CD4-positive, alpha-beta T cell treated with Interleukin-4 for 4 hours (primary cell): ENCODE results near the gene RASA3.

Source experiments
- DNase-seq: peaks from one replicate; pipeline ENCODE4 v3.0.0-alpha.2; 2020

RASA3 gene

DNA sequence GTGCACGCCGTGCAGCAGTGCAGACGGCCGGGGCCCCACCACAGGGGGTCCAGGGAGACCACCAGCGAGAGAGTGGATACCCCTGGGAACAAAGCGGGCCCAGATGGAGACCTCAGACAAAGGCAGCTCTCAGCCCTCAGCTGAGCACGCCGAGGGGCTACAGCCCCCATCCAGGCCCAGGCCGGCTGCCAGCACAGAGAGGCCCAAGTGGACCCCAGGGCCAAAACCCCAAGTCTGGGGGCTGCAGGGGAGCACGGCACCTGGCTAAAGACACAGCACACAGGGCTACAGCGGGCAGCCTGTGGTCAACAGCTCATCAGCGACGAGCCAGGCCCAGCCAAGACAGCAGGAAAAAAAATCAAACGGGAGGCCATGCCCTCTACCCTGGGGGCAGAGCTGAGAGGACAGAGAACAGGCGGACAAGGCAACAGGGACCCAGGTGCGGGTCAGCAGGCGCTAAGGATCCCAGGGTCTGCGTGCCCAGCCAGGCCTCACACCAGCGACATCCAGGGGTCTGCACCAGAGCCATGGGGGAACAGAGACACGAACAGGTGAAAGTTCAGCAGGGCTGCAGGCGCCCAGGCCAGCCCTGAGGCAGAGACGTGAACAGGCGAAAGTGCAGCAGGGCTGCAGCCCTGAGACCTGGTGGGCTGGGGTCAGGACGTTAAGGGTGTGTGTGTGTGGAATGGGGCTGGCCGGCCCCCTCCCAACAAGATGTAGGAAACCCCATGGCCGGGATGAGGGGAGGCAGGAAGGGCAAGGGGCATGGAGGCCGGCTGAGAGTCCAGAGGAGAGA is 34.3 kb downstream of the RASA3 start:
- DNase-seq, result no peak

DNA sequence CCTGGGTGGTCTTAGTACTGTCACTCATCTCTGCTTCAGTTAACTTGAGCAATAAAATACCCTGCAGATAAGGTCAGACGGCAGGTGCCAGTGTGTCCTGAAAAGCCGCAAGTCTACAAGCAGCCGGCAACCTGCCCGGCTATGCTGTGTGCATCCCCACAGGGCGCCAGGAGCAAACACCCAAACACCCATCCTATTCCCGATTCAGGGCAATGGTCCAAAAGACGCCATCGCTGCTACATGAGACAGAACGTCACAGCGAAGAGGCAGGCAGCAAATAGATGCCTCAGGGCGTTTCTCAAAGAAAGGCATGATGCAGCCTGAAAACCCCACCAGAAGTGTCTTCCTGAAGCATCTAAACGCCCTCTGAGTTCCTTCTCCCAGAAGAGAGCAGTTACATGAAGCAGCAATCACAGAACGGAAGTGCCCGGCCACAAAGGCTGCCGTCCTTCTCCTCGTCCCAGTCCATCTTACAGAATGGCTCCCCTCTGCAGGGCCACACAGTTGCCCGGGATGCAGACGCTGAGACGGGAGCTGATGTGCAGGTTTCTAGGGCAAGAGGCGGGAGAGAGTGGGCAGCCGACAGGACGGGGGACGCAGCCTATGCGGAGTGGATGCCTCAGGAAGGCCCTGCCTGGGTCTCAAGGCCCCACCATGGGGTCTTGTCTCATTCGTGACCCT is 35.1 kb downstream of the RASA3 start:
- no peak for DNase-seq

DNA sequence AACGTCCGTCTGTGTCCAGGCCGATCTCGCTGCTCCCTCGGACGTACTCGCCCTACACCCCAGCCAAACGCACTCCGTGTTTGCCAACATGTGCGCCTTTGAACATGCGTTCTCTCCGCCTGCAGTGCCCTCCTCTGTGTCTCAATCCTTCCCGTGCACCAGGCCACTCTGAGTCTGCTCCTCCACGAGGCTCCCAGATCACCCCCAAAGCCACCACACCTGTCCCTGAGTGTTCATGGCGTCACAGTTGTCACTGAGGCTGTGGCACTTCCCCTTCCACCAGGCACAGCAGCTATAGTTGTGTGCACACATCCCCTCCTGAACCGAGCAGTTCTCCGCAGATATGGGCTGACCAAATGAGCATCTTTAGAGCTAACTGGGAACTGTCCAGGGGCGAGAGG is 35.6 kb downstream of the RASA3 start:
- DNase-seq, result no peak

DNA sequence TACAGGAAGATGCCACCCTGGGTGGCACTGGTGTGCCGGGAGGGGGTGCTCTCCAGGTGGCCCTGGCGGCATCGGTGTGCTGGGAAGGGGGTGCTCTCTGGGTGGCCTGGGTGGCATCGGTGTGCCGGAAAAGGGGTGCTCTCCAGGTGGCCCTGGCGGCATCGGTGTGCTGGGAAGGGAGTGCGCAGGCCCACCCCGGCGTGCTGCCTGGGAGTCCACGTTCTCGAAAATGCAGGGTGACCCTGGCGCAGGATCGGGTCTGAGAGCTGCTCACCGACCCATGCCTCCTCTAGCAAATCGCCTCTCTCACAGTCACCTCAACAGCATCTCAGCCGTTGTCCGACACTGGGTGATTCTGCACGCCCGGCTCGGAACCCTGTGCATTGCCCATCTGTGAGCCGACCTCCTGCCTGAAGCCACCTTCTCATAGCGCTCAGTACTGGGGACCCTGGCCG is 36.4 kb downstream of the RASA3 start:
- no peak for DNase-seq

DNA sequence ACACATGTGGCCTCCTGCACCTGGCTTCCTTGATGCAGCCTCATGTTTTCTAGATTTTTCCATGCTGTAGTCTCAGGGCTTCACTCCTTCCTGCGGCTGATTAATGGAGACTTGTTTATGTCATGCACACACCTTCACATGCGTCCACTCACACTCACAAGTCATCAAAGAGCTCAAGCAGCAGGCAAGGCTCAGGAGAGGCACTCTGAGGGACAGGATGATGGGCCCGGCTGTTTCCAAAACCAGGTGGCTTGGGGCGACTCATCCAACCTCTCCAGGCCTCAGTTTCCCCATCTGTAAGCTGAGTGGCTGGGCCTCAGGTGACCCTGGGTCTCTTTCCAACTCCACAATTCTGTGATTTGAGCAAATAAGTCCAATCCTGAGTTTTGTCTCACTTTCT is 36.9 kb downstream of the RASA3 start:
- no peak for DNase-seq

DNA sequence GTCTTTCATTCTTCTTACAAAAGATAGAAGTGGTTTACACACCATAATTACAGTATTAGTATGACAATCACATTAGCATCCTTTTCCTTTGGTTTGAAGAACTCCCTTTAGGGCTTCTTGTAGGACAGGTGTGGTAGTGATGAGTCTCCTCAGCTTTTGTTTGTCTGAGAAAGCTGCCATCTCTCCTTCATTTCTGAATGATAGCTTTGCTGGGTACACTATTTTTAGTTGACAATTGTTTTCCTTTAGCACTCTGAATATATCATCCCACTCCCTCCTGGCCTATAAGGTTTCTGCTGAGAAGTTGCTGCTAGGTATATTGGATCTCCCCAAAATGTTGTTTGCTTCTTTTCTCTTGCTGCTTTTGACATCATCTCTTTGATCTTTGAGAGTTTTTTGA is 39.3 kb downstream of the RASA3 start:
- DNase-seq, result no peak

DNA sequence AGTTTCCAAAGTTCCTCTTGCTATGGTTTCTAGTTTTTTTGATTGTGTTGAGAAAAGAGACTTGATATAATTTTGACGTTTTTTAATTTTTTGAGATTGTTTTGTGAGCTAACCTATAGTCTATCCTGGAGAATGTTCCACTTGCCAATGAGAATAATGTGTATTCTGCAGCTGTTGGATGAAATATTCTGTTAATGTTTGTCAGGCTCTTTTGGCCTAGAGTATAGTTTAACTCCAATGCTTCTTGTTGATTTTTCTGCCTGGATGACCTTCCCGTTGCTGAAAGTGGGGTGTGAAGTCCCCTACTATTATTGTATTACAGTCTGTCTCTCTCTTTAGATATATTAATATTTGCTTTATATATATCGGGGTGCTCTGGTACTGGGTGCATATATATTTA is 40.0 kb downstream of the RASA3 start:
- DNase-seq, result no peak

DNA sequence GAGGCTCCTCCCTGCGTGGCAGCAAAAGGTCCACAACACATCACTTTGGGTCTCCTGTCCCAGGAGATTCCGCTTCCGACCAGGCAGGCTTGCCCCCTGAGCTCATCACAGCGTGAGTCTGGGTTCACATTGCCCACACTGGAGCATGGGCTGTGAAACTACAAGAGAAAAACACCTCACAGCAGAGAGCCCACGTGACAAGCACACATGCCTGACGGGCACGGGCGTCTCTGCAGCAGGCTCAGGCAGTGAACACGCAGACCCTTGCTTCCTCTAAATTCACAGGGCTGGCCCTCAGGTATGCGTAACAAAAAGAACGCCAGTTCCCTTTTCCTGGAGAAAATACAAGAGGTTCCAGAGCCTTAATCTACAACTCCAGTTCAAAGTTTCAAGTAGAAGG is 41.9 kb downstream of the RASA3 start:
- DNase-seq, result no peak

DNA sequence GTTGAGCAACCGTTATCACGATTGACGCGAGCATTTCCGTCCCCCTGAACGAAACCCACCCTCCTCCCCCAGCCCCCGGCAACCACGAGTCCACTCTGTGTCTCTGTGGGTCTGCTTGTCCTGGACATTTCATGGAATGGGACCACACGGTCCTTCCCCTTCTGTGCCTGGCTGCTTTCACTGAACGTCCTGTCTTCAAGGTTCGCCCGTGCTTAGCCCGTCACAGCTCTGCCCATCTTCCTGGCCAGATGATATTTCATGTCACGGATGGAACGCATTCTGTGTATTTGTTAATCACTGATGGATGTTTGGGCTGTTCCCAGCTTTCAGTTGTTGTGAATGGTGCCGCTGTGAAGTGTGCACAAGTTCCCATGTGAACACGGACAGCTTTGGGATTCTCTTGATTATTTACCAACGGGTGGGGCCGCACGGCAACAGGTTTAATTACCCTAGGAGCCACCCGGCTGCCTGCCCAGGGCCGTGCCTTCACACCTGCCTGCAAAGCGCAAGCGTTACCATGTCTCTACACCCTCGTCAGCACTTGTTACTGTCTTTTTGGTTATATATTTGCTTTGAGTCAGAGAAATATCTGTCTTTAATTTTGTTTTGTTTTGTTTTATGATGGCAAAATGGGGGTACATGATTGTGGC is 42.5 kb downstream of the RASA3 start:
- DNase-seq, result no peak

DNA sequence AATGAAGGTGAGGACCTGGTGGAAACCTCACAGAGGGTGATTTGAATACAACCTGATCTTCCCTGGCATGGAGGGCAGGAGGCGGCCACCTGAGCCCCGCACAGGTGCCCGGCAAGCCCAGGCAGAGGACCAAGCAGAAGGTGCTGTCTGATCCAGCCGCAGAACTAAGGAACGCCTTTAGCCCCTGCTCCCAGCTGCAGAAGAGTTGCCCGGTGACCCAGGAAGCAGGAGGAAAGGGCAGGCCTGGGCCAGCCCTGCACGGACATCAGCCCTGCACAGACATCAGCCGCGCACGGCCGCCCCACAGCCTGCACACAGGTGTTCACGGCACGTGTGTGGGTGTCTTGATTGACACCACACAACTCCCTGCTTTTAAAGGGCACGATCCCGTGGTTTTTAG is 43.1 kb downstream of the RASA3 start:
- no peak for DNase-seq

DNA sequence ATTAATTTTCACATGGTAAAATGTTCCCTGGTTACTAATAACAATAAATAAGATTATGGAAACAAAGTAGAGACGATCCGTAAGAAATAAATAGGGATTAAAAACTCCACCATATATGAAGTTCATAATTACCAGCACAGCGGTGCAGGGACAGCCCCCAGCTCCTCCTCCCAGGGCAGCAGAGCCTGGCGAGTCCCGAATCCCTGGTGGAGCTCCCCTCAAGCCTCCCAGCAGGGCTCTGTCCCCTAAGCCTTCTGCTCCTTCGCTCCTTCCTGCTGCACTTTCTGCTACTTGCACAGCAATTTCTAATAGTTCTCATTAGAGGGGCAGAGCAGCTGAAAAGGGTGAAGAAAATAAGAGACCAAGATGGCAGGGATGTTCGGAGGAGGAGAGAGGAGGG is 43.6 kb downstream of the RASA3 start:
- DNase-seq, result no peak

DNA sequence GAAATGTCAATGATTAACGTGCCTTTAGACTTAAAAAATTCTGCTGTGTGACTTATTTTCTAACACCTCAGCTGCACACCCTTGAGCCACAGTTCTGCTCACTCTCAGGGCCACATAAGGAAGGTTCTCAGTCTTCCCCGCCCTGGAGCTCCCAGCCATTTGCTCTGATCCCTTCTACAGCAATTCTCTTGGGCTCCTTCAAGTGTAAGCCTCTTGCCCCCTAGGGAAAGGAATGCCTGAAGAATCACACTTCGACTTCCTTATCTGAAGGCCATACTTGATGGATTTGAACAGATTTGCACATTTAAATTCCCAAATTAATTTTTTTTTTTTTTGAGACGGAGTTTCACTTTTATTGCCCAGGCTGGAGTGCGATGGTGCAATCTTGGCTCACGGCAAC is 44.2 kb downstream of the RASA3 start:
- DNase-seq, result no peak

DNA sequence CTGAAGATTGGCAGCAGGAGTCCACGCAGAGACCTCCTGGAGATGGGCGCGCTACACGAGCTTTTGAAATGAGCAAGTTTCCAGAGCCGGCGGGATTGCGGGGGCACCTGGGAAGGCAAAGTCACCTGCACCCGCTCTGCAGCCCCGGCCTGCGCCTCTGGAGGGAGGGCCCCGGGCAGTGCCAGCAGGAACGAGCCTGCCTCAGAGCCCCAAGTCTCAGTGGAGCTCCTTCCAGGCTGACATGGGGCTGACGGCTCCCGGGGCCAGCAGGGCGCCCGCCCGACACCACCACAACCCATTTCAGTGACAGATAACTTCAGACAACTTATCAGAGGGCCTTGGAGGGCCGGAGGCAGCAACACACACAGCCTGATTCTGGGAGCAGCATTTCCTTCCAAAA is 45.0 kb downstream of the RASA3 start:
- DNase-seq, result no peak

DNA sequence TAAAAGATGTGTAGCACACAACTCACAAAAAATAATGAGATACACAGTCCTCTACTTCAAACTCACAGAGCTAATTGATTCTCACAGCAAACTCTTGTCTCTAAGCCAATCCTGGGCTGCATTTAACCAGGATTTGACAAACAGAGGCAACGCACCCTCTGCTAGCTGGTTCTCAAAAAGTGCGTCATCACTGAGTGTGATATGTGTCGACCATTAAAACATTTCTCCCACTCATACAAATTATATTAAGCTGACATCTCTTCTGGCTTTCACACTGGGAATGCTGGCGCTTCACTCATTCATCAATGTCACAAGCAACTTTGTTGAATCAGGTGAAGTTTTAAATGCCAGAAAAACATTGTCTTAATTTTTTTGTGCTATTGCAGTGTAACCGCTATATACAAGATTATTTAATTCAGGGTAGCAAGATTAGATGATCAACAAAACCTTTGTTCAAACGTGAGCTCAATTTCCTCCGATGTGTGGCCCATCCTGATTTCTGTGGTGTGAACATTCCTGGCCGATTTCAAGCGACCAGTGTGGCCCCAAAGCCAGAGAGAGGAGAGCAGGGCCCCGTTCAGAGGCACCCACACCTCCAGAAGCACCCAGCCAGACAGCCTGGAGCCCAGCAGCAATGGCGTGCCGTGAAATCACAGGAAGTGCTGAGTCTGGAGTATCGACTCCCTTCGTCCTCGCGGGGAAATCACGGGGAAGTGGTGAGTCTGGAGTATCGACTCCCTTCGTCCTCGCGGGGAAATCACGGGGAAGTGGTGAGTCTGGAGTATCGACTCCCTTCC is 49.4 kb downstream of the RASA3 start:
- DNase-seq, result no peak

DNA sequence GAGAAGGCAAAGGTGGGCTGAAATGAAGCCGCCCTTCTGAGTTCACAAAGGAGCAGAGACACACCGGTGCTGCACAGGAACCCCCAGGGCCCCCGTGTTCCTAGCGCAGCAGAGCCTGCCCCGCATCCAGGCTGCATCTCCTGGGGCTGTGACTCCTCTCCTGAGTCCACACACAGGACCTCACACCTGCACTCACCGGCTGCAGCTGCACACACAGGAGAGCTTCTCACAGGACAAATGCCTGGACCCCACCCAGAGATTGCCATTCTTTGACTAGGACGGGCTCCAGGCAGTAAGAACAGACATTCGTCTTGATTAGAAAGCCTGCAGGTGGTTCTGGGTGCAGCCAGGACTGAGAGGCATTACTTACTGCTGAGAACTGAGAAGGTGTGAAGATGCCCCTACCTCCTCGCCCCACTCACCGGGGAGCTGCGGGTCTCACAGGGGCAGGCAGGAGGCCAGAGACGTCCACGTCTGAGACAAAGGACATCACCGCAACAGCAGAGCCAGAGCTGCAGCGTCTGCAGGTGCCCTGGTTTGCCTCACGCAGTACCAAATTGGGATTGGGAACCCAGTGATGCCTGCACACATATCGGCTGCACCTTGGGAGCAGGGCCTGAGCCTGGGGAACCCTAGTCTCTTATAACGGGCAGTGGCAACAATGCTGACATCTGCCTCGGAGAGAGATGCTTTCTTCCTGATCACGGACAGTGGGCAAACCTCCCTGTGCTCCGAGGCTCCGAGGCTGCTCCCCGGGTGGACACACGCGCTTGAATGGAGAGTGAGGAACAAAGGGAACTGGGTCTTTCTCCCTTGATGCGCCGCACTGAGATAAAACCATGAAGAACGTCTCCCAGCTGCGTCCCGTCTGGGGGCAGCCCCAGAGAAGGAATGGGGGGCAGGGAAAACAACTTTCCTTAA is 50.4 kb downstream of the RASA3 start:
- DNase-seq, result no peak

DNA sequence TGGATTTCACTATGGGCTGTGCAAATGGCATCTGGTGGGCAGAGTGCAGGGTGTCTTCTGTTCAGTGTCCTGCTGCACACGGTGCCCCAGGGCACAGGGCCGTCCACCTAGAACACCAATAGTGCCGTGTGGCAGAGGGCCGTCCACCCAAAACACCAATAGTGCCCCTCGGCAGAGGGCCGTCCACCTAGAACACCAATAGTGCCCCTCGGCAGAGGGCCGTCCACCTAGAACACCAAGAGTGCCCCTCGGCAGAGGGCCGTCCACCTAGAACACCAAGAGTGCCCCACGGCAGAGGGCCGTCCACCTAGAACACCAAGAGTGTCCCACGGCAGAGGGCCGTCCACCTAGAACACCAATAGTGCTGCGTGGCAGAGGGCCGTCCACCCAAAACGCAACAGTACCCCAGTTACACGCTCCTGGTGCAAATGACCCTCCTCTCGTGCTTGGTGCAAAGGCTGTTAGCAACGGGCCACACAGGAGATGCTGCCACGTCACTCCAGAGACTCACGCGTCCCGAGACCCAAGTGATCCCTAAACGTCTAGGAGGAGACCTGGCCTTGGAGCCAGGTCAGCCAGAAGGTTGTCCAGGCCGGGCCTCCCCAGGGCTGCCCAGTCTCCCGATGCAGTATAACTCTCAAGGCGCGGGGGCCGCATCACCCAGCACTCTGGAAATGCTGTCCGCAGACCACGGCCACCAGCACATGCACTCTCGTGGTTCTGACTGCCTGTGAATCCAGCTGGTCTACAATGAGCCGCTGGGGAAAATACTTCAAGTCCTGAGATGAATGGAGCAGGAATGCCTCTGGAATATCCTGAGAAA is 51.5 kb downstream of the RASA3 start:
- no peak for DNase-seq

DNA sequence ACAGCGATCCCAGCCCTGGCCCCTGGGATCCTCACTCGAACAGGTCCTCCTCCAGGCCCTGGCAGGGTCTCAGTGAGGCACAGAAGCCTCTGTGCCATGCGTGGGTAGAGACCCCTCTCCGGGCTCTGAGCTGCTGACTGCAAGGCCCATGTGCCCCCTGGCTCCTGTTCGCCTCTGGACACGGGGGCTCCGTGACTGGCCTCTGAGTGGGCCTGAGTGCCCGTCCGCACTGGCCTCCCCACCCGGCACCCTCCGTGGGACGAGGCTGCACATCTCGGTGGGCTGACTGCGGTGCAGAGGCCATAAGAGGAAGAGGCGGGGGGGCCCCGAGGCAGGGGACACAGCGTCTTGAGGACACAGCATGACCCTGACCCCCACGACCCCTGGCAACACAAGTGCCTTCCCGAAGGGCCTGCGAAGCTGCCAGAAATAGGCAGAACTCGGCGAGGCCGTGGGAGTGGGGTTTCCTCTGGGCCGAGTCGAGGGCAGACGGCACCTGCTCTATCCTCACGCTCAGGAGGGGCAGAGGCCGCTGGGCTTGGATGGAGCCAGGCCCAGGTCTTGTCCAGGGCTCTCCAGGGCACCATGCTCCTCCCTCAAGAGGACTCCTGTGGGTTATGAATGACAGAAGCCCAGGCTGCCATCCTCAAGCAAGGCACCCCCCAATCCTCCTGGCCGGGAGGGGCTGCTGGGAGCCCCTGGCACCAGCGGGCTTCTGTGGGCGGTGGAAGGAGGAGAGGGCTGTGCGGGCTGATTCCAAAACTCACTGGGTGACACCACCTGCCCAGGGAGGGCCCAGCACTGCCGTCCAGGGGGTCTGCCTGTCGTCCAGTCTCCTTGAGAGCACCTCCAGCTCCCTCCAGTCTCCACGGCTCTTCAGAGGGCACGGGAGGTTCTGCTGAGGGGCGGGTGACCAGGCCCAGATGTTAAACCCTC is 52.6 kb downstream of the RASA3 start:
- no peak for DNase-seq

DNA sequence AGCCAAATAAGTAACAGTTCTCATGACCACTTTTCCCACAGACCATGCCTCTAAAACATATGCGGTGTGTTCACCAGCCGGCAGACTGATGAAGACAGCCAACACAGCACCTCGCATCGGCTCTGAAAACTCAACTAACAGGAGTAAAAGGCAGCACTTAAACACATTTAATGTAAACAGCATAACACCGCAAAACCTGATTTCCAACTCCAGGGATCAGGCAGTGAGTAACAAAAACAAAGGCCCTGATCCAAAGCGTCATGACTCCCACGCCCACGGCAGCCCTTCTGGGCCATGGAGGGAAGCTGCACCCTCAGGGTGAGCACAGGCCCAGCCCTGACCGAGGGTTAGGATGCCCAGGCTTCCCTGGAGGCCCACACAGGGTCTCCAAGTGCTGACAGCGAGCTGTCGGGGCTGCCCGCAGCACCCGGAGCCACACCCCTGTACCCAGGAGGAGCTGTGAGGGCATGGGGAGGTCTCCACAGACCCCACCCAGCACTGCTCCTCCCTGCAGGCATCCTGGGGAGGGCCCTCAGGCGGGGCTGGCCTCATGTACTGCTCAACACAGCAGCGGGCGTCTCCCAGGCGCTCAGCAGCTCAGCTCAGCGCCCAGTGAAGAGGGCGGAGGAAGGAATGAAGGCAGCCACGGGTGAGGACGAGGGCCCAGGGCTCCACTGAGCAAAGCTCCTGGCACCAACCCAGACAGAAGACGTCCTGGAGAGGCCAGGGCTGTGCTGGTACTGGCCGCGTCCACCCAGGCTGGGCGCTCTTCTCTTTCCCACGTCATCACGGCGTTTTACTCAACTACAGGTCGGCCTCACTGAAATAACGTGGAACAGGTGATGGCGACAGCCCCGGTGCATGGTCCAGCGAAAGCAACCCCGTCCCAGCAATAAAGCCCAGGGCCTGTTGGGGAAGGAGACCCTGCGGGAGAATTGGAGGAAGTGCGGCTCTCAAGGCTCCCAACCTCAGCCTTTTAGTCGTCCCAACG is 53.7 kb downstream of the RASA3 start:
- DNase-seq, result no peak

DNA sequence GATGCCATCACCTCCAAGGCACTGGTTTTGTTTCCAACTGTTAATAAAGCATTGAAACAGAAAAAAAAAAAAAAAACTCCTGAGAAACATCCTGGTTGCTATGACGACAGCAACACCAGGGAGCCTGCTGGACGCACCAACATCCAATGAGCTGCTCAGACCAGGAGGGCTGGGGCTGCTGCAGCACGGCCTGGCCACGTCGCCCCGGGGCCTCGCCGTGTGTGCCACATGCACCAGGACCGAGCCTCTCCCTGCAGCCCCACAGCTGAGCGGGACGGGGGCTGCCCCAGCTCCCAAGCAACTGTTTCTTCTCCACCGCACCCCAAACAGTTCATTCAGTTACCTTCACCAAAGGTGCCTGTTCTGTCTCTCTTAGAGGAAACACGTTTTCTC is 54.5 kb downstream of the RASA3 start:
- no peak for DNase-seq
